ENCODE measurements around the gene POLR2F.

The POLR2F gene

DNA sequence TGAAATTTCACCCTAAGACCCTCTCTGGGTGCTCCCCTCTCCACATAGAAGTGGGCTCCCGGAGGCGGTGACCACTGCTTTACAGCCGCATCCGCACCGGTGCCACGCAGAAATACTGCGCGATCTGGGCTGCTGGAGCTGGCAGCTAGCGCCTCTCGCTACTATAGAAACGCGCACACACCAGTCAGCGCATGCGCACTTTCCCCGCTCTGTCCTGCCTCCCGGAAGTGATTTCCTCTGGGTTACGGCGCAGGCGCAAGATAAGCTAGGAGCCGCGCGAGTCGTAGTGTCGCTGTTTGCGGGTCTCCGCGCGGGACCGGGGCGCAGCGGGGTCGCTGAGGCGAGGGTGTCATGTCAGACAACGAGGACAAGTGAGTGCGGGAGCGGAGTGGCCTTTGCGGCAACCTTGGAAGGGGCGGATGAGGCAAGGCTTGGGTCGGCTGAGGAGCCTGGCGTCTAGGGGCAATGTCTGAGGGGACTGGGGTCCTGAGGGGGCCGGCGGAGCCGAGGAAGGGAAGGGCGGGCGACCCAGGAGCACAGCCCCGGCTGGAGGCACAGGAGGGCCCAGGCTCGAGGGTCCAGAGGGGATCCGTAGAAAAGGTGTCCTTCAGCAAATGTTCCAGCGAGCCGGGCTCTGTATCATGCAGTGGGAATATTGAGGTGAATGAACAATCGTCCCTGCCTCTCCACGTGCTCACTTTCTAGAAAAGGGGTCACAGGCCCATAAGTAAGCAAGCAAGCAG lies at the start of gene POLR2F, which contains the start of gene C22orf23:
TSS of gene POLR2F (plus strand) at position 263 of the 743 bp plus-strand sequence. CDS start at position 352, 89 bp downstream.
TSS of gene C22orf23 (minus strand) at position 165 of the 743 bp plus-strand sequence. CDS start 452 bp downstream, outside the sequence.
- peaks cover 10% of the 10 kb centered on the region for H3K4me1 ChIP-seq (ENCODE audit: low read length)
- peaks cover 20% of the 10 kb centered on the region for H3K79me2 ChIP-seq (ENCODE audit: low read length)
- no peaks in the 10 kb centered on the region for H3K27me3 ChIP-seq (ENCODE audit: low read depth, low read length)
- H4K20me1 ChIP-seq (ENCODE audit: insufficient read depth, low read length): no peaks in the 10 kb centered on the region
- peak within 1 kb of the TSS; percentile 91 for H3K9ac ChIP-seq (ENCODE audit: low read length)
- peaks cover 16% of the 10 kb centered on the region for H3K36me3 ChIP-seq (replicated peaks; ENCODE audit: low read depth, low read length)
- peak within 1 kb of the TSS; percentile 95 for H3K4me2 ChIP-seq (ENCODE audit: low read length)
- no peaks in the 10 kb centered on the region for H3K9me3 ChIP-seq (ENCODE audit: insufficient read depth, low read length)
- peak within 1 kb of the TSS; percentile 7; the same call in 1 of the 2 replicates for H3K27ac ChIP-seq (ENCODE audit: low read length)
- peak within 1 kb of the TSS; percentile 92 for H2AFZ ChIP-seq (ENCODE audit: low read depth, low read length)
- TF ChIP-seq, protein P1, sequence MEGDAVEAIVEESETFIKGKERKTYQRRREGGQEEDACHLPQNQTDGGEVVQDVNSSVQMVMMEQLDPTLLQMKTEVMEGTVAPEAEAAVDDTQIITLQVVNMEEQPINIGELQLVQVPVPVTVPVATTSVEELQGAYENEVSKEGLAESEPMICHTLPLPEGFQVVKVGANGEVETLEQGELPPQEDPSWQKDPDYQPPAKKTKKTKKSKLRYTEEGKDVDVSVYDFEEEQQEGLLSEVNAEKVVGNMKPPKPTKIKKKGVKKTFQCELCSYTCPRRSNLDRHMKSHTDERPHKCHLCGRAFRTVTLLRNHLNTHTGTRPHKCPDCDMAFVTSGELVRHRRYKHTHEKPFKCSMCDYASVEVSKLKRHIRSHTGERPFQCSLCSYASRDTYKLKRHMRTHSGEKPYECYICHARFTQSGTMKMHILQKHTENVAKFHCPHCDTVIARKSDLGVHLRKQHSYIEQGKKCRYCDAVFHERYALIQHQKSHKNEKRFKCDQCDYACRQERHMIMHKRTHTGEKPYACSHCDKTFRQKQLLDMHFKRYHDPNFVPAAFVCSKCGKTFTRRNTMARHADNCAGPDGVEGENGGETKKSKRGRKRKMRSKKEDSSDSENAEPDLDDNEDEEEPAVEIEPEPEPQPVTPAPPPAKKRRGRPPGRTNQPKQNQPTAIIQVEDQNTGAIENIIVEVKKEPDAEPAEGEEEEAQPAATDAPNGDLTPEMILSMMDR (IDR thresholded peaks at IDR 0.05; ENCODE audit: low read depth, low read length): peak; percentile 13; the same call in 1 of the 2 replicates
- no peak for TF ChIP-seq EZH2phosphoT487 (IDR thresholded peaks at IDR 0.05; ENCODE audit: low read depth)
- H3K4me3 ChIP-seq (ENCODE audit: low read length): peak within 1 kb of the TSS; percentile 91

DNA sequence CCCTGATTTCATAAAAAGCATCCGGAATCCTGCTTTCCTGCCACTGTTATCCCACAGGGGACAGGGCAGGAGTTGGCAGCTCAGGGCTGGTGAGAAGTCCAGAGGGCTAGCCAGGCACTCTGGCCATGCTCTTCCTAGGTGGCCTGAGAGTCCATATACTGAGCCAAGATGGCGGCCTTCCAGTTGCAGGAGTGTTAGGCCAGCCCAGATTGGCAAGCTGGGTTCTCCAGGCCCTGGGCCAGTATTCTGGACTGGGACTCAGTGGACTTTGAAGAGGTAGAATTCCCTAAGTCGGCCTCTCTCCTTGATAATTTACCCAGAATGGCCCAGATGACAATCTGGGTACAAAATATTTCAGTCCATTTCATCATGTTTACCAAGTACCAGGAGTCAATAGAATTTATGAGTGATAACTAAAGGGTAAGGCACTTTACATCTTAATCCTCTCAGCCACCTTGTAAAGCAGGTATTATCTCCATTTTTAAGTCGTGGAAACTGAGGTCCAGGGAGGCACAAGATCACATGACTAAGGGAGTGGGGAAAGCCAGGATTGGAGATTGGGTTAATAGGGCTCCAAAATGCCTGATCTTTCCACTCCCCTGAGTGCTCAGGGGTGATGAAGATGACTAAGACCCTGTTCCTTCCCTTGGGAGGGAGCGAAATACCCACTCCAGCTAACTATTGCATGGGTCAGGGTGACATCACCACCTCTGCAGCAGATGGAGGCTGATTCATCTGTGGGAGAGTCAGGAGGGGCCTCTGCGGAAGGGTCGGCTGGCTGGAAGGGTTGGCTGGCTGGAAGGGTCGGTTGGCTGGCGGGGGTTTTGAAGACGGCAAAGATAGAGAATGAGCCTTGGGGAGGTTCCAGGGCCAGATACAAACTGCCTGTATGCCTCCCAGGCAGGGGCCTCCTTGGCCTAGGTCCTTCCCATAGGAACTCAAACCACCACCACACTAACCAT lies 48.6 kb upstream of the POLR2F start:
- H3K9ac ChIP-seq (ENCODE audit: low read length): no peak overlapping the region; the same call in 1 of the 2 replicates
- peak overlapping the region; percentile 95 for H3K4me2 ChIP-seq (ENCODE audit: low read length)
- H3K36me3 ChIP-seq (replicated peaks; ENCODE audit: low read depth, low read length): no peaks in the 10 kb centered on the region
- peaks cover 10% of the 10 kb centered on the region for H3K79me2 ChIP-seq (ENCODE audit: low read length)
- H3K4me3 ChIP-seq (ENCODE audit: low read length): peak overlapping the region; percentile 87
- H3K27me3 ChIP-seq (ENCODE audit: low read depth, low read length): no peaks in the 10 kb centered on the region
- H4K20me1 ChIP-seq (ENCODE audit: insufficient read depth, low read length): no peaks in the 10 kb centered on the region
- H3K27ac ChIP-seq (ENCODE audit: low read length): no peak overlapping the region
- no peaks in the 10 kb centered on the region for H3K9me3 ChIP-seq (ENCODE audit: insufficient read depth, low read length)
- TF ChIP-seq EZH2phosphoT487 (IDR thresholded peaks at IDR 0.05; ENCODE audit: low read depth): no peak
- TF ChIP-seq, protein P1 (IDR thresholded peaks at IDR 0.05; ENCODE audit: low read depth, low read length): no peak
- peak overlapping the region; percentile 98; the same call in 1 of the 2 replicates for H2AFZ ChIP-seq (ENCODE audit: low read depth, low read length)
- H3K4me1 ChIP-seq (ENCODE audit: low read length): peaks cover 12% of the 10 kb centered on the region

DNA sequence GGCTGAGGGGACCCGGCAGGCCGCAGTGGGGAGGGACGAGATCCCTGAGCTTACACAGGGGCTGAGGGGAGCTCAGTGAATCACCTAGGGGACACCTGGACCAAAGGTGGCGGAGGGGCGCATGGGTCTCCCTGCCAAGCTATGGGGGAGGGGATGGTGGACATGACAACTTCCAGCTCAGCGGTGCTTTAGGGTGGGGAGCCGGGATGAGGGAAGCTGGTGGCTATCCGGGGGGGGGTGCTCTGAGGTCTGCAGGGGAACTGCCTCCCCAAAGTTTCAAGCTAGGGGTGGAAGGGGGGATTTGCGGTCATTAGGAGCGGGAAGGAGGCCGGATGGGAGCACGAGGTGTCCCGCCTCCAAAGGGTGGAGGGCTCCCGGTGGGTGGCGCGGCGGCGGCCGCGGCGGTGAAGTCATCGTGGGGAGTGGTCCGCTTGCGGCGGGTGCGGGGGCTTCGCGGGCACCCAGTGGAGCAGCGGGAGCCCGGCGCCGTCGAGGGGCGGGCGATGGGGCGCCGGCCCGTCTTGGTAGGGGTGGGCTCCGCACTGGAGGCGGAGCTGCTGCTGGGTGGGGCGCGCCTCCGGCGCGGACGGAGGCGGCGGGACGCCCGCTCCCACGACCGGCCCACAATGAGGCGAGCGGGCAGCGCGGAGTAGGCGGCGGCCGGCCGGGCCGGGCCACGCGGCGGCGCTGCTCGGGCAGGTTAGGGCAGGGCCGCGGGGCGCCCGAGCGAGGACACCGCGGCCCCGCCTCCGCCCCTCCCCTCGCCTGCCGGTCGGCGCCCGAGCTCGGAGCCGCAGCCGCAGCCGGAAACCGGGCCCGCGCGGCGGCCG lies 47.8 kb upstream of the POLR2F start, which contains the start of gene MICALL1:
TSS of gene MICALL1 (plus strand) at position 764 of the 830 bp plus-strand sequence. CDS start 126 bp downstream, outside the sequence.
- H3K36me3 ChIP-seq (replicated peaks; ENCODE audit: low read depth, low read length): no peaks in the 10 kb centered on the region
- H3K9me3 ChIP-seq (ENCODE audit: insufficient read depth, low read length): no peaks in the 10 kb centered on the region
- H3K4me3 ChIP-seq (ENCODE audit: low read length): peak within 1 kb of the TSS; percentile 90
- peak within 1 kb of the TSS; percentile 15; the same call in 1 of the 2 replicates for H3K27ac ChIP-seq (ENCODE audit: low read length)
- H3K79me2 ChIP-seq (ENCODE audit: low read length): peaks cover 10% of the 10 kb centered on the region
- H3K27me3 ChIP-seq (ENCODE audit: low read depth, low read length): no peaks in the 10 kb centered on the region
- H3K4me1 ChIP-seq (ENCODE audit: low read length): peaks cover 12% of the 10 kb centered on the region
- no peaks in the 10 kb centered on the region for H4K20me1 ChIP-seq (ENCODE audit: insufficient read depth, low read length)
- peak within 1 kb of the TSS; percentile 99 for H3K4me2 ChIP-seq (ENCODE audit: low read length)
- H2AFZ ChIP-seq (ENCODE audit: low read depth, low read length): peak within 1 kb of the TSS; percentile 98
- TF ChIP-seq, protein P1 (IDR thresholded peaks at IDR 0.05; ENCODE audit: low read depth, low read length): no peak; the same call in 1 of the 2 replicates
- no peak for TF ChIP-seq EZH2phosphoT487 (IDR thresholded peaks at IDR 0.05; ENCODE audit: low read depth)
- peak within 1 kb of the TSS; percentile 86 for H3K9ac ChIP-seq (ENCODE audit: low read length)
